ENCODE measurements around the gene LBHD1. TPM values are rescaled to one million over a fixed set of nuclear protein-coding genes. Genes with fewer than 3 reads are reported as not detected.

Gene LBHD1
- total and polyA plus RNA-seq, 2 of the 13 experiments (the other 11 are each of a cell fraction or from before 2014, with no cell fraction given): 3.2 to 3.7 TPM

GRCh38 chr11:62705880-62706849 is 34.1 kb upstream of the LBHD1 start (continued):
- TF ChIP-seq AKAP8 (CRISPR knock-in tag; IDR thresholded peaks at IDR 0.05): peak; percentile 72; the same call in 1 of the 2 replicates
- no peak for TF ChIP-seq ATF1 (CRISPR knock-in tag; IDR thresholded peaks at IDR 0.05)
- no peak for TF ChIP-seq ZNF564 (CRISPR knock-in tag; IDR thresholded peaks at IDR 0.05)
- TF ChIP-seq ZBTB10 (CRISPR knock-in tag; IDR thresholded peaks at IDR 0.05; ENCODE audit: borderline replicate concordance): no peak
- no peak for TF ChIP-seq TCF7L2 (IDR thresholded peaks at IDR 0.05; ENCODE audit: low read depth, low read length)
- TF ChIP-seq ZNF17 (CRISPR knock-in tag; IDR thresholded peaks at IDR 0.05): no peak
- no peak for TF ChIP-seq SMARCC2 (IDR thresholded peaks at IDR 0.05)
- no peak for TF ChIP-seq POLR2AphosphoS2 (IDR thresholded peaks at IDR 0.05; ENCODE audit: low read depth, low read length)
- 0 out of 2 replicates have a peak, but pooled peaks have one; percentile 9 for TF ChIP-seq SNAPC2 (CRISPR knock-in tag; IDR thresholded peaks at IDR 0.05)
- TF ChIP-seq MXD1 (CRISPR knock-in tag; IDR thresholded peaks at IDR 0.05): peak; percentile 56; the same call in 1 of the 2 replicates
- TF ChIP-seq ZNF280D (CRISPR knock-in tag; IDR thresholded peaks at IDR 0.05): no peak
- no peak for TF ChIP-seq RBAK (CRISPR knock-in tag; IDR thresholded peaks at IDR 0.05)
- no peak for TF ChIP-seq ZNF652 (CRISPR knock-in tag; IDR thresholded peaks at IDR 0.05; ENCODE audit: borderline replicate concordance, low read depth)
- no peak for TF ChIP-seq MAFG (CRISPR knock-in tag; IDR thresholded peaks at IDR 0.05)
- TF ChIP-seq FOXO1 (CRISPR knock-in tag; IDR thresholded peaks at IDR 0.05): no peak
- TF ChIP-seq ZNF350 (CRISPR knock-in tag; IDR thresholded peaks at IDR 0.05; ENCODE audit: borderline replicate concordance, low read depth): 0 out of 2 replicates have a peak, but pooled peaks have one; percentile 29
- no peak for TF ChIP-seq ATF3 (CRISPR knock-in tag; IDR thresholded peaks at IDR 0.05)
- no peak for TF ChIP-seq TCF12 (IDR thresholded peaks at IDR 0.05)
- no peak for TF ChIP-seq TCF12 (CRISPR knock-in tag; IDR thresholded peaks at IDR 0.05)
- 0 out of 2 replicates have a peak, but pooled peaks have one; percentile 64 for TF ChIP-seq MEF2D (CRISPR knock-in tag; IDR thresholded peaks at IDR 0.05)
- TF ChIP-seq ATF4 (CRISPR knock-in tag; IDR thresholded peaks at IDR 0.05): no peak
- peak; percentile 81; the same call in 1 of the 2 replicates for TF ChIP-seq ZNF547 (CRISPR knock-in tag; IDR thresholded peaks at IDR 0.05)
- no peak for TF ChIP-seq ZNF616 (CRISPR knock-in tag; IDR thresholded peaks at IDR 0.05; ENCODE audit: low read depth)

Measured in HepG2 (cell line).